Mesenchymal stem cell (in vitro differentiated cells and primary cell): ENCODE measurements around the gene ZIM2.

Experiments
- DNase-seq: peaks from one replicate; pipeline ENCODE4 v3.0.0-alpha.2; 2013
- H2AFZ ChIP-seq: one replicate; pipeline ENCODE4 v1.6.1; 2013; ENCODE audit warnings: low read depth, mild to moderate bottlenecking, control low read depth, inconsistent platforms, low read length, moderate library complexity
- H2AK5ac ChIP-seq: 2 replicates; pipeline ENCODE4 v1.6.1; 2013; ENCODE audit warnings: low read length, moderate library complexity, mild to moderate bottlenecking, inconsistent platforms; ENCODE audit not compliant: severe bottlenecking
- H2BK120ac ChIP-seq: one replicate; pipeline ENCODE4 v1.6.1; 2013; ENCODE audit warnings: low read depth, mild to moderate bottlenecking, inconsistent platforms, low read length, moderate library complexity
- H2BK12ac ChIP-seq, 2 experiments: one replicate each; pipeline ENCODE4 v1.6.1; 2013; ENCODE audit warnings: inconsistent platforms in 2 of 2, low read length in 2 of 2, mild to moderate bottlenecking in 2 of 2, moderate library complexity in 2 of 2, control low read depth in 1 of 2
- H2BK15ac ChIP-seq: one replicate; pipeline ENCODE4 v1.6.1; 2013; ENCODE audit warnings: mild to moderate bottlenecking, low read depth, inconsistent platforms; ENCODE audit not compliant: poor library complexity, severe bottlenecking
- H2BK5ac ChIP-seq: 2 replicates; pipeline ENCODE4 v1.6.1; 2013; ENCODE audit warnings: low read depth, mild to moderate bottlenecking, low read length, control low read depth, inconsistent platforms; ENCODE audit not compliant: poor library complexity, severe bottlenecking
- H3K14ac ChIP-seq, 2 experiments: one replicate each; pipeline ENCODE4 v1.6.1; 2013; ENCODE audit warnings: inconsistent platforms in 2 of 2, low read length in 2 of 2, control low read depth in 1 of 2, mild to moderate bottlenecking in 1 of 2, moderate library complexity in 1 of 2
- H3K18ac ChIP-seq, 2 experiments: one replicate each; pipeline ENCODE4 v1.6.1; 2013; ENCODE audit warnings: inconsistent platforms in 2 of 2, low read length in 2 of 2, control low read depth in 1 of 2, low read depth in 1 of 2, mild to moderate bottlenecking in 1 of 2
- H3K23ac ChIP-seq, 2 experiments: one replicate each; pipeline ENCODE4 v1.6.1; 2013; ENCODE audit warnings: inconsistent platforms in 2 of 2, low read length in 2 of 2, mild to moderate bottlenecking in 2 of 2, moderate library complexity in 2 of 2, control low read depth in 1 of 2
- H3K27ac ChIP-seq: 2 replicates; pipeline ENCODE4 v1.5.1; 2013; ENCODE audit warnings: mild to moderate bottlenecking, moderate library complexity, low read length, control low read depth, inconsistent platforms; ENCODE audit not compliant: poor library complexity, severe bottlenecking
- H3K27me3 ChIP-seq, 2 experiments: 2 replicates each; pipeline versions ENCODE4 v1.6.1 to v1.7.0; 2013; ENCODE audit warnings: low read length in 2 of 2, mild to moderate bottlenecking in 2 of 2, moderate library complexity in 2 of 2, control low read depth in 1 of 2, inconsistent platforms in 1 of 2; ENCODE audit not compliant: control insufficient read depth in 1 of 2, insufficient read depth in 1 of 2
- H3K36me3 ChIP-seq, 2 experiments: 2 replicates each; pipeline versions ENCODE4 v1.6.1 to v1.7.0; 2013; ENCODE audit warnings: low read length in 2 of 2, control low read depth in 1 of 2, inconsistent platforms in 1 of 2, low read depth in 1 of 2, mild to moderate bottlenecking in 1 of 2; ENCODE audit not compliant: insufficient read depth in 2 of 2, control insufficient read depth in 1 of 2
- H3K4ac ChIP-seq, 2 experiments: one replicate each; pipeline ENCODE4 v1.6.1; 2013; ENCODE audit warnings: inconsistent platforms in 2 of 2, low read length in 2 of 2, mild to moderate bottlenecking in 2 of 2, moderate library complexity in 2 of 2, control low read depth in 1 of 2, low read depth in 1 of 2
- H3K4me1 ChIP-seq: 2 replicates; pipeline ENCODE4 v1.6.1; 2013; ENCODE audit warnings: low read depth, low read length, control low read depth; ENCODE audit not compliant: control insufficient read depth, insufficient read depth
- H3K4me2 ChIP-seq: 2 replicates; pipeline ENCODE4 v1.6.1; 2013; ENCODE audit warnings: low read length, mild to moderate bottlenecking, inconsistent platforms; ENCODE audit not compliant: poor library complexity, severe bottlenecking
- H3K4me3 ChIP-seq, 2 experiments: 2 replicates each; pipeline versions ENCODE4 v1.5.1 to v1.7.0; 2013; ENCODE audit warnings: low read length in 2 of 2, mild to moderate bottlenecking in 2 of 2, control low read depth in 1 of 2, low read depth in 1 of 2; ENCODE audit not compliant: insufficient read depth in 1 of 2
- H3K79me1 ChIP-seq: replicated peaks from 2 replicates; pipeline ENCODE4 v1.6.1; 2013; ENCODE audit warnings: mild to moderate bottlenecking, control low read depth, low read length, inconsistent platforms; ENCODE audit not compliant: poor library complexity, severe bottlenecking
- H3K9ac ChIP-seq: 2 replicates; pipeline ENCODE4 v1.7.0; 2013; ENCODE audit warnings: mild to moderate bottlenecking, low read length, moderate library complexity
- H3K9me3 ChIP-seq: 2 replicates; pipeline ENCODE4 v1.7.0; 2013; ENCODE audit warnings: mild to moderate bottlenecking, low read length; ENCODE audit not compliant: control insufficient read depth
- H4K8ac ChIP-seq: one replicate; pipeline ENCODE4 v1.6.1; 2013; ENCODE audit warnings: inconsistent platforms, mild to moderate bottlenecking, low read length, moderate library complexity
- H4K91ac ChIP-seq: one replicate; pipeline ENCODE4 v1.6.1; 2013; ENCODE audit warnings: mild to moderate bottlenecking, low read length, inconsistent platforms
- WGBS: methylation state at CpG from one replicate; pipeline ENCODE4 v1.1.7; 2013; ENCODE audit warnings: mixed read lengths; 5-methylcytosine and 5-hydroxymethylcytosine counted together

ZIM2 gene

GRCh38 chr19:56827708-56828107 is 12.8 kb downstream of the ZIM2 start:
- Histone ChIP-seq H2AFZ (no peak overlapping the region), H2BK5ac (no peak overlapping the region), H3K9me3 (peaks cover 7% of the 10 kb centered on the region), H2BK120ac (no peak overlapping the region), H3K27me3 (no peaks in the 10 kb centered on the region), H3K36me3 (no peaks in the 10 kb centered on the region), H2BK15ac (no peak overlapping the region), H3K4ac (no peak overlapping the region), H3K14ac (no peak overlapping the region), H4K91ac (no peak overlapping the region), H3K4me3 (no peak overlapping the region), H3K4me2 (no peak overlapping the region), H3K9ac (no peak overlapping the region), H3K4me1 (no peaks in the 10 kb centered on the region), H4K8ac (no peak overlapping the region), H3K27ac (no peak overlapping the region), H2BK12ac (no peak overlapping the region), H3K18ac (no peak overlapping the region), H3K23ac (no peak overlapping the region), H2AK5ac (no peak overlapping the region), H3K79me1 (no peaks in the 10 kb centered on the region)
- 78% methylated on average over 1 of the region's 2 CpGs for WGBS
- DNase-seq: no peak

GRCh38 chr19:56823956-56824355 is 16.6 kb downstream of the ZIM2 start:
- DNase-seq: no peak
- Histone ChIP-seq H3K14ac (no peak overlapping the region), H3K18ac (no peak overlapping the region), H2AK5ac (no peak overlapping the region), H3K4me1 (no peaks in the 10 kb centered on the region), H3K4ac (no peak overlapping the region), H3K4me2 (no peak overlapping the region), H3K79me1 (no peaks in the 10 kb centered on the region), H3K36me3 (no peaks in the 10 kb centered on the region), H3K23ac (no peak overlapping the region), H4K8ac (no peak overlapping the region), H3K9me3 (peaks cover 11% of the 10 kb centered on the region), H3K4me3 (no peak overlapping the region), H2AFZ (no peak overlapping the region), H2BK12ac (no peak overlapping the region), H2BK120ac (no peak overlapping the region), H4K91ac (no peak overlapping the region), H3K27ac (no peak overlapping the region), H3K9ac (no peak overlapping the region), H2BK15ac (no peak overlapping the region), H2BK5ac (no peak overlapping the region), H3K27me3 (no peaks in the 10 kb centered on the region)
- 49% methylated on average over 6 of the region's 6 CpGs for WGBS

- no peak overlapping the region for H2AFZ ChIP-seq
- H3K14ac ChIP-seq: no peak overlapping the region
- H2AK5ac ChIP-seq: no peak overlapping the region
- H2BK120ac ChIP-seq: no peak overlapping the region
- peaks cover 11% of the 10 kb centered on the region for H3K9me3 ChIP-seq
- H3K4me1 ChIP-seq: no peaks in the 10 kb centered on the region
- H2BK15ac ChIP-seq: no peak overlapping the region
- H3K36me3 ChIP-seq: peaks cover 0 to 4% of the 10 kb centered on the region in 2 experiments
- H3K27me3 ChIP-seq: no peaks in the 10 kb centered on the region
- H2BK5ac ChIP-seq: no peak overlapping the region
- H2BK12ac ChIP-seq: no peak overlapping the region
- H3K18ac ChIP-seq: no peak overlapping the region
- no peak overlapping the region for H3K4me2 ChIP-seq
- H3K79me1 ChIP-seq: no peaks in the 10 kb centered on the region
- DNase-seq: no peak
- no peak overlapping the region for H3K9ac ChIP-seq
- no peak overlapping the region for H3K23ac ChIP-seq
- no peak overlapping the region for H3K27ac ChIP-seq
- no peak overlapping the region for H3K4ac ChIP-seq
- WGBS: 68% methylated on average over 4 of the region's 12 CpGs
- H4K8ac ChIP-seq: no peak overlapping the region
- no peak overlapping the region for H4K91ac ChIP-seq
- H3K4me3 ChIP-seq: no peak overlapping the region
Measured at GRCh38 chr19:56823417-56823816, 17.1 kb downstream of the ZIM2 start.

- no peak overlapping the region for H3K4ac ChIP-seq
- no peak overlapping the region for H2AFZ ChIP-seq
- H3K79me1 ChIP-seq: no peaks in the 10 kb centered on the region
- H3K27ac ChIP-seq: no peak overlapping the region
- no peak overlapping the region for H3K4me2 ChIP-seq
- H3K9me3 ChIP-seq: peaks cover 16% of the 10 kb centered on the region
- H3K27me3 ChIP-seq: no peaks in the 10 kb centered on the region
- H2BK15ac ChIP-seq: no peak overlapping the region
- no peak overlapping the region for H4K91ac ChIP-seq
- no peak overlapping the region for H2BK5ac ChIP-seq
- H3K9ac ChIP-seq: no peak overlapping the region
- no peak overlapping the region for H2AK5ac ChIP-seq
- no peak overlapping the region for H2BK120ac ChIP-seq
- no peak overlapping the region for H4K8ac ChIP-seq
- no peak overlapping the region for H3K18ac ChIP-seq
- peaks cover 0 to 8% of the 10 kb centered on the region in 2 experiments for H3K36me3 ChIP-seq
- DNase-seq: no peak
- no peak overlapping the region for H3K14ac ChIP-seq
- H3K23ac ChIP-seq: no peak overlapping the region
- WGBS: 64% methylated on average over 5 of the region's 5 CpGs
- H3K4me3 ChIP-seq: no peak overlapping the region
- no peaks in the 10 kb centered on the region for H3K4me1 ChIP-seq
- H2BK12ac ChIP-seq: no peak overlapping the region
Measured at GRCh38 chr19:56822755-56823154, 17.8 kb downstream of the ZIM2 start.
